HEK293T (cell line): Measurements from ENCODE around the gene WDR27.

Experiments
- CTCF ChIA-PET: fragments of 350-600 bp; formaldehyde crosslinking; extraction: SDS; loops from one replicate; lab custom pipeline; 2021; ENCODE audit warnings: antibody characterized with exemption, inconsistent platforms; lab: Yijun Ruan, JAX
- POLR2A ChIA-PET: fragments of 350-600 bp; formaldehyde crosslinking; extraction: SDS; loops from one replicate; lab custom pipeline; 2020; ENCODE audit warnings: antibody characterized with exemption, inconsistent platforms; lab: Yijun Ruan, JAX
- DNase-seq: peaks from one replicate; pipeline ENCODE4 v3.0.0; 2012; ENCODE audit warnings: mixed read lengths; ENCODE audit errors: extremely low spot score
- ARNT ChIP-seq: fragments of 450-650 bp; IDR thresholded peaks from 2 replicates; pipeline ENCODE4 v1.6.1; 2017; ENCODE audit warnings: mild to moderate bottlenecking
- BHLHE40 ChIP-seq: fragments of 450-650 bp; IDR thresholded peaks from 2 replicates; pipeline ENCODE4 v1.6.1; 2016; ENCODE audit warnings: mild to moderate bottlenecking, moderate library complexity, borderline replicate concordance
- CTBP1 ChIP-seq: fragments of 450-650 bp; IDR thresholded peaks from 2 replicates; pipeline ENCODE4 v1.6.1; 2016; ENCODE audit warnings: borderline replicate concordance
- ELF4 ChIP-seq: fragments of 450-650 bp; IDR thresholded peaks from 2 replicates; pipeline ENCODE4 v1.6.1; 2017; ENCODE audit warnings: antibody characterized with exemption
- FOXA1 ChIP-seq: fragments of 450-650 bp; IDR thresholded peaks from 2 replicates; pipeline ENCODE4 v1.6.1; 2016; ENCODE audit warnings: mild to moderate bottlenecking
- FOXK2 ChIP-seq: fragments of 450-650 bp; IDR thresholded peaks from 2 replicates; pipeline ENCODE4 v1.6.1; 2016; ENCODE audit warnings: mild to moderate bottlenecking
- FOXM1 ChIP-seq: fragments of 450-650 bp; IDR thresholded peaks from 2 replicates; pipeline ENCODE4 v1.6.1; 2017; ENCODE audit warnings: mild to moderate bottlenecking, borderline replicate concordance
- HDGF ChIP-seq: fragments of 450-650 bp; IDR thresholded peaks from 2 replicates; pipeline ENCODE4 v1.6.1; 2017; ENCODE audit warnings: antibody characterized with exemption, borderline replicate concordance
- L3MBTL2 ChIP-seq: fragments of 450-650 bp; conservative IDR thresholded peaks from 2 replicates; pipeline ENCODE4 v1.6.1; 2016; ENCODE audit warnings: mild to moderate bottlenecking
- LEF1 ChIP-seq: fragments of 450-650 bp; IDR thresholded peaks from 2 replicates; pipeline ENCODE4 v1.6.1; 2017; ENCODE audit warnings: mild to moderate bottlenecking, borderline replicate concordance
- NFRKB ChIP-seq: fragments of 450-650 bp; IDR thresholded peaks from 2 replicates; pipeline ENCODE4 v1.6.1; 2016; ENCODE audit warnings: mild to moderate bottlenecking, moderate library complexity
- SP1 ChIP-seq: fragments of 450-650 bp; IDR thresholded peaks from 2 replicates; pipeline ENCODE4 v1.6.1; 2017
- SUZ12 ChIP-seq: fragments of 450-650 bp; IDR thresholded peaks from 2 replicates; pipeline ENCODE4 v1.6.1; 2016; ENCODE audit warnings: mild to moderate bottlenecking
- TARDBP ChIP-seq: fragments of 450-650 bp; IDR thresholded peaks from 2 replicates; pipeline ENCODE4 v1.6.1; 2016
- ZNF384 ChIP-seq: fragments of 450-650 bp; IDR thresholded peaks from 2 replicates; pipeline ENCODE4 v1.6.1; 2016
- TF ChIP-seq, protein P1 (sequence below): fragments of 450-650 bp; IDR thresholded peaks from 2 replicates; pipeline ENCODE4 v1.6.1; 2016

WDR27 gene

GRCh38 chr6:169677096-169677495 is 24.7 kb downstream of the WDR27 start:
- DNase-seq, result no peak
- ChIA-PET CTCF (no interaction called here), POLR2A (no interaction called here)
- no peak for TF ChIP-seq NFRKB
- no peak for TF ChIP-seq FOXK2
- TF ChIP-seq ARNT, result no peak
- no peak for TF ChIP-seq SUZ12
- no peak for TF ChIP-seq L3MBTL2
- no peak for TF ChIP-seq HDGF
- TF ChIP-seq FOXM1, result no peak
- no peak for TF ChIP-seq ELF4
- no peak for TF ChIP-seq CTBP1
- no peak for TF ChIP-seq FOXA1
- TF ChIP-seq SP1, result no peak
- TF ChIP-seq ZNF384, result no peak

DNA sequence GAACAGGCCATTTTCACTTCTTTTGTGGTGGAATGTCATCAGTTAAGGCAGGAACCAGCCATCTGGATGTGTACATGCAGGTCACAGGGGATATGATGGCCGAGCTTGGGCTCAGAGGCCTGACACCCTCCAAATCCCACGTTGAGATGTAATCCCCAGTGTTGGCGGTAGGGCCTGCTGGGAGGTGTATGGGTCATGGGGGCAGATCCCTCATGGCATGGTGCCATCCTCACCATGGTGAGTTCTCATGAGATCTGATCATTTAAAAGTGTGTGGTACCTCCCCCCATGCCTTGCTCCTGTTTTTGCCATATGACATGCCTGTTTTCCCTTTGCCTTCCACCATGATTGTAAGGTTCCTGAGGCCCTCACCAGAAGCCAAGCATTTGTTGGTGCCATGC is 26.8 kb downstream of the WDR27 start:
- ChIA-PET POLR2A (no interaction called here), CTCF (no interaction called here)
- DNase-seq, result no peak
- TF ChIP-seq, protein P1, sequence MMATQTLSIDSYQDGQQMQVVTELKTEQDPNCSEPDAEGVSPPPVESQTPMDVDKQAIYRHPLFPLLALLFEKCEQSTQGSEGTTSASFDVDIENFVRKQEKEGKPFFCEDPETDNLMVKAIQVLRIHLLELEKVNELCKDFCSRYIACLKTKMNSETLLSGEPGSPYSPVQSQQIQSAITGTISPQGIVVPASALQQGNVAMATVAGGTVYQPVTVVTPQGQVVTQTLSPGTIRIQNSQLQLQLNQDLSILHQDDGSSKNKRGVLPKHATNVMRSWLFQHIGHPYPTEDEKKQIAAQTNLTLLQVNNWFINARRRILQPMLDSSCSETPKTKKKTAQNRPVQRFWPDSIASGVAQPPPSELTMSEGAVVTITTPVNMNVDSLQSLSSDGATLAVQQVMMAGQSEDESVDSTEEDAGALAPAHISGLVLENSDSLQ, result no peak

GRCh38 chr6:169671563-169671962 is 30.3 kb downstream of the WDR27 start:
- ChIA-PET CTCF (no interaction called here), POLR2A (no interaction called here)
- TF ChIP-seq BHLHE40, result no peak
- TF ChIP-seq ZNF384, result no peak
- no peak for TF ChIP-seq CTBP1
- TF ChIP-seq SUZ12, result no peak
- TF ChIP-seq, protein P1, result no peak
- no peak for TF ChIP-seq SP1
- no peak for TF ChIP-seq ELF4
- TF ChIP-seq ARNT, result no peak
- no peak for DNase-seq

DNA sequence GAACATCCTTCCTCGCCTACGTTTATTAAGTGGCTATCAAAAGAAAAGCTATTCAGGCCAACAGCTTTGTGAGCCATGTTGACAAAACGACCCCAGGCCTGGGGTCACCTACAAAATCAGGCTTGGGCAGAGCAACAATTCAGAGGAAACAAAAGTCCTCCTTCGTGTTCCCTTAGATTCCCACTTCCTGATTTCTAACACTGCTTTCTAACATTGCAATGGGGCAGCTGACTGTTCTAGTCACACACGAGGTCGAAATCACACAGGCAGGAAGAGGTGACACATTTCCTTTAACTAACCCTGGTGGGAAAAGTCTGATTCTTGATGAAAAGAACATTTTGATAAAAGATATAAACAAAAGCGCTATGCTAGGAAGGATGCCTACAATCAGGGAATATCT is 31.9 kb downstream of the WDR27 start:
- ChIA-PET POLR2A (no interaction called here), CTCF (no interaction called here)
- DNase-seq, result no peak
- TF ChIP-seq FOXK2, result no peak
- no peak for TF ChIP-seq ZNF384
- TF ChIP-seq FOXM1, result no peak
- no peak for TF ChIP-seq NFRKB
- TF ChIP-seq ELF4, result no peak
- TF ChIP-seq TARDBP, result no peak
- TF ChIP-seq ARNT, result no peak
- no peak for TF ChIP-seq SP1
- no peak for TF ChIP-seq BHLHE40
- TF ChIP-seq SUZ12, result no peak
- TF ChIP-seq HDGF, result no peak
- no peak for TF ChIP-seq CTBP1
- no peak for TF ChIP-seq L3MBTL2
- TF ChIP-seq, protein P1, result no peak
- no peak for TF ChIP-seq LEF1
- no peak for TF ChIP-seq FOXA1

- ChIA-PET CTCF (interaction anchor here (0.6 kb wide), 1 partner anchor 97 kb away, joined by 3 read pairs; no protein-coding TSS in a partner anchor), POLR2A (no interaction called here)
- DNase-seq, result no peak
- no peak for TF ChIP-seq FOXM1
- no peak for TF ChIP-seq NFRKB
- TF ChIP-seq TARDBP, result no peak
- no peak for TF ChIP-seq ARNT
- TF ChIP-seq FOXK2, result no peak
- TF ChIP-seq ELF4, result no peak
- TF ChIP-seq CTBP1, result no peak
- TF ChIP-seq FOXA1, result no peak
- no peak for TF ChIP-seq BHLHE40
- TF ChIP-seq HDGF, result no peak
- TF ChIP-seq SP1, result no peak
Observed at GRCh38 chr6:169669147-169669546, 32.7 kb downstream of the WDR27 start.

- TF ChIP-seq FOXK2 (no peak), ARNT (no peak), LEF1 (no peak), TARDBP (no peak), CTBP1 (no peak)
- TF ChIP-seq, protein P1, result no peak
- DNase-seq, result no peak
- CTCF ChIA-PET, result no interaction called here
Observed at GRCh38 chr6:169668203-169668847, 33.5 kb downstream of the WDR27 start.

More at GRCh38 chr6:169668203-169668847, 33.5 kb downstream of the WDR27 start:
- POLR2A ChIA-PET, result no interaction called here
